CD4-positive, alpha-beta T cell treated with Interleukin-6 for 4 hours (primary cell): ENCODE measurements around the gene TFCP2L1.

Experiments used
- DNase-seq: peaks from one replicate; pipeline ENCODE4 v3.0.0-alpha.2; 2020; ENCODE audit warnings: mixed read lengths

Gene TFCP2L1

GRCh38 chr2:121191191-121192170 is 93.5 kb downstream of the TFCP2L1 start:
- no peak for DNase-seq

GRCh38 chr2:121189661-121190381 is 95.2 kb downstream of the TFCP2L1 start:
- no peak for DNase-seq

GRCh38 chr2:121189011-121189410 is 96.0 kb downstream of the TFCP2L1 start:
- DNase-seq: no peak

GRCh38 chr2:121187982-121188411 is 97.0 kb downstream of the TFCP2L1 start:
- no peak for DNase-seq

GRCh38 chr2:121187351-121187981 is 97.5 kb downstream of the TFCP2L1 start:
- no peak for DNase-seq

GRCh38 chr2:121186261-121186660 is 98.7 kb downstream of the TFCP2L1 start:
- no peak for DNase-seq

- no peak for DNase-seq
These were observed 99.4 kb downstream of the TFCP2L1 start for GRCh38 chr2:121185571-121186074.

- DNase-seq: no peak
These were observed 99.9 kb downstream of the TFCP2L1 start for GRCh38 chr2:121185111-121185510.

- DNase-seq: no peak
These were observed 100.6 kb downstream of the TFCP2L1 start for GRCh38 chr2:121184248-121184862.

- no peak for DNase-seq
These were observed 102.5 kb downstream of the TFCP2L1 start for GRCh38 chr2:121182520-121182919.

GRCh38 chr2:121179467-121179866 is 105.5 kb downstream of the TFCP2L1 start:
- DNase-seq: no peak

- DNase-seq: no peak
These were observed 106.3 kb downstream of the TFCP2L1 start for GRCh38 chr2:121178730-121179129.

- DNase-seq: no peak
These were observed 107.1 kb downstream of the TFCP2L1 start for GRCh38 chr2:121177896-121178295.

GRCh38 chr2:121175326-121175725 is 109.7 kb downstream of the TFCP2L1 start:
- DNase-seq: no peak

GRCh38 chr2:121173806-121174205 is 111.2 kb downstream of the TFCP2L1 start:
- DNase-seq: no peak

GRCh38 chr2:121173112-121173511 is 111.9 kb downstream of the TFCP2L1 start:
- no peak for DNase-seq

- DNase-seq: no peak
These were observed 112.5 kb downstream of the TFCP2L1 start for GRCh38 chr2:121172456-121172855.

- DNase-seq: no peak
These were observed 113.3 kb downstream of the TFCP2L1 start for GRCh38 chr2:121171625-121172119.

- DNase-seq: no peak
These were observed 114.4 kb downstream of the TFCP2L1 start for GRCh38 chr2:121170577-121170976.

- DNase-seq: no peak
These were observed 117.6 kb downstream of the TFCP2L1 start for GRCh38 chr2:121167411-121167810.
